NB4 (cell line): ENCODE measurements around the gene PSMD3.

Experiments
- POLR2A ChIP-seq: IDR thresholded peaks from 2 replicates; pipeline ENCODE4 v1.6.1; 2011; ENCODE audit warnings: mild to moderate bottlenecking; ENCODE audit not compliant: insufficient read length; ENCODE audit errors: extremely low read depth
- TF ChIP-seq, protein P1 (sequence below): IDR thresholded peaks from one replicate; pipeline ENCODE4 v1.5.1; 2012; ENCODE audit warnings: low read depth, low read length
- TF ChIP-seq, protein P2 (sequence below): IDR thresholded peaks from 2 replicates; pipeline ENCODE4 v1.6.1; 2011; ENCODE audit warnings: low read depth, low read length

DNA sequence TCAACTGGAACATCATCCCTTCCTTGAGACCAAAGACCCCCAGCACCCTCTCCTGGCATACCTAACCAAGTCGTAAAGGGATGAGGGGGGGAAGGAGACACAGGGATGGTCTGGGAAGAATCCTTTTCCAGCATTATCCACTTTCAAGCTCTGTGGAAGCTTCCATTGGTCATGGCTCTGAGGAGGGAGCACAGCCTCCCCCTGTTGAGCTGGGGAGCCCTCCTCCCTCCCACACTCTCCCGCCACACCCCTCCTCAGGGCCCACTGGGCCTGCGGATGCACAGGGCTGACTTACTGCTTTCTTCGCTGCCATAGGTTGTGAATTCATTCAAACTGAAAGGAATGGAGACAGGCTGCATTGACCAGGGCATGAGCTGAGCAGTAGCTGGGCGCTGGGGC, 47.0 kb downstream of the PSMD3 start:
- TF ChIP-seq, protein P1, sequence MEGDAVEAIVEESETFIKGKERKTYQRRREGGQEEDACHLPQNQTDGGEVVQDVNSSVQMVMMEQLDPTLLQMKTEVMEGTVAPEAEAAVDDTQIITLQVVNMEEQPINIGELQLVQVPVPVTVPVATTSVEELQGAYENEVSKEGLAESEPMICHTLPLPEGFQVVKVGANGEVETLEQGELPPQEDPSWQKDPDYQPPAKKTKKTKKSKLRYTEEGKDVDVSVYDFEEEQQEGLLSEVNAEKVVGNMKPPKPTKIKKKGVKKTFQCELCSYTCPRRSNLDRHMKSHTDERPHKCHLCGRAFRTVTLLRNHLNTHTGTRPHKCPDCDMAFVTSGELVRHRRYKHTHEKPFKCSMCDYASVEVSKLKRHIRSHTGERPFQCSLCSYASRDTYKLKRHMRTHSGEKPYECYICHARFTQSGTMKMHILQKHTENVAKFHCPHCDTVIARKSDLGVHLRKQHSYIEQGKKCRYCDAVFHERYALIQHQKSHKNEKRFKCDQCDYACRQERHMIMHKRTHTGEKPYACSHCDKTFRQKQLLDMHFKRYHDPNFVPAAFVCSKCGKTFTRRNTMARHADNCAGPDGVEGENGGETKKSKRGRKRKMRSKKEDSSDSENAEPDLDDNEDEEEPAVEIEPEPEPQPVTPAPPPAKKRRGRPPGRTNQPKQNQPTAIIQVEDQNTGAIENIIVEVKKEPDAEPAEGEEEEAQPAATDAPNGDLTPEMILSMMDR = no peak
- no peak for TF ChIP-seq POLR2A
- TF ChIP-seq, protein P2, sequence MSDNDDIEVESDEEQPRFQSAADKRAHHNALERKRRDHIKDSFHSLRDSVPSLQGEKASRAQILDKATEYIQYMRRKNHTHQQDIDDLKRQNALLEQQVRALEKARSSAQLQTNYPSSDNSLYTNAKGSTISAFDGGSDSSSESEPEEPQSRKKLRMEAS = no peak
